ENCODE data around the gene TMEM43.

Gene TMEM43

DNA sequence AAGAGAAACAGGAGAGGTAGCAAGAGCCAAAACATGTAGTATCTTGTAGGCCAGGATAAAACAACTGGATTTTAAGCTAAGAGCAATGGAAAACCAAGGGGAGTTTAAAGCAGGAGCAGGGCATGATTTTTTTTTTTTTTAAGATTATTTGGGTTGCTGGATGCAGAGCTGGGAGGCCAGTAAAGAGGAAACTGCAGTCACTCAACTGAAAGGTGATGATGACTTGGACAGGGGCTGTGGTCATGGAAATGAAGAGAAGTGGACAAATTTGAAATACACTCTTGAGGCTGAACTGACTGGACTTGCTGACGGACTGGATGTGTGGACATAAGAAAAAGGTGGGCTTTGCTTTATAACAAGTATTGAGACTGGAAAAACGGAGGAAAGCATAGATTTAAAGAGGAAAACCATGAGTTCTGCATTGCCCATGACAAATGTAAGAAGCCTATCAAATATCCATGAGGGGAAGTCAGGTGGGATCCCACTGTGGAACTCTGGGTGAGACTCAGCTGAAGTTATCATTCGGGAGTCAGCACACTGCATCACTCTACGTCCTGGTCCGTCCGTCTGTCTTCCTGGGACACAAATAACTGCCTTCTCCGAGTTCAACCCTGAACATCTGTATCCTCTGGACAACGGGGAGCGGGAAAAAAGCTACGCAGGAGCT, 52.9 kb downstream of the TMEM43 start:
- Histone ChIP-seq H3K4me1 (ENCODE audit: control insufficient read depth in 2 of 2, insufficient read depth in 2 of 2, low read length in 2 of 2) (peaks cover 17 to 19% of the 10 kb centered on the region in 2 donors), H3K9ac (ENCODE audit: low read depth in 1 of 2, low read length in 2 of 2) (peak overlapping the region; percentile 94), H3K4me3 (ENCODE audit: low read length in 2 of 2) (peak overlapping the region; percentile 92 to 99), H3K9me3 (ENCODE audit: control insufficient read depth in 2 of 2, low read length in 2 of 2) (no peaks in the 10 kb centered on the region), H3K36me3 (ENCODE audit: control insufficient read depth in 2 of 2, insufficient read depth in 2 of 2, low read length in 2 of 2) (peaks cover 7 to 13% of the 10 kb centered on the region in 2 donors), H3K27ac (ENCODE audit: low read depth in 2 of 2, low read length in 2 of 2) (peak overlapping the region; percentile 84 to 95), H3K27me3 (ENCODE audit: control insufficient read depth in 2 of 2, insufficient read depth in 2 of 2, low read length in 2 of 2) (no peaks in the 10 kb centered on the region)

DNA sequence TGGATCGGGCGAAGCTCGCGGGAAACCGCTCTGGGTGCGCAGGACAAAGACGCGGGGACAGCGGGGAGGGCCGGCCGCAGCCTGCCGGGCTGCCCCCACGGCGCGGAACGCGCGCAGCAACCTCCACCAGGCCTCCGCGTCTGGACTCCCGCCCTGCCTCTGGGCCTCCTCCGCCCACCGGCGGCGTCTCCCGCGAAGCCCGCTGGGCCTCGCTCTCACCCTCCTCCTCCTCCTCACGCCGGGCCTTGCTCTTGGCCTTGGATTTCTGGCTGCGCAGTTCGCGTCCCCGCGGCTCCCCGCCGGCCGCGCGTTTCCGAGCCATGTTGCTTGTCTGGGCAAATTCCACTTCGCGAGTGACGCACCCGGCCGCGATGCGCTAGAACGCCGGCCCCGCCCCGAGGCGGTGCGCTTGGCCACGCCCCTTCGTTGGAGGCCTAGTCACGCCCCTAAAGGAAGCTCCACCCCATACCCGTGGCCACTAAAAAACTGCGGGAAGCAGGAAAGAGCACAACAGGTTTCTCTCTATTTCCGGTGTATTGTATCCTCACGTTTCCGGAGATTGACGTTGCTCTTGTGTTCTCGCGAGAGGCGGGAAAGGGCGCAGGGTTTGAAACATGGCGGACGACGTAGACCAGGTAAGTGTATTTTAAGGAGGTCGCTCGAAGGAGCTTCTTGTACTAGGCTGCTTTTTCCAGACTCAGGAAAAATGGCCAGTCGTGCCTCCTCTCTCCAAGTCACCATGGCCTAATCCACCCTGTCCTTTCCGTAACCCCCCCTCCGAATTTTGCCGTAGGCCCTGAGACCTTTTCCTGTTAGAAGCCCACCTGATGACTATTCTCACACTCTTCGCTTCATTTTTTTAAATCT, 53.6 kb downstream of the TMEM43 start, which contains the start of the genes LSM3 and XPC:
TSS of gene LSM3 (plus strand) at position 571 of the 867 bp plus-strand sequence. CDS start at position 615, 44 bp downstream.
TSS of gene XPC (minus strand) at position 355 of the 867 bp plus-strand sequence. CDS start at position 322, 33 bp downstream.
- peak within 1 kb of the TSS; percentile 94 to 99 for H3K9ac ChIP-seq (ENCODE audit: low read depth in 1 of 2, low read length in 2 of 2)
- H3K4me1 ChIP-seq (ENCODE audit: control insufficient read depth in 2 of 2, insufficient read depth in 2 of 2, low read length in 2 of 2): peaks cover 17 to 19% of the 10 kb centered on the region in 2 donors
- peak within 1 kb of the TSS; percentile 84 to 95 for H3K27ac ChIP-seq (ENCODE audit: low read depth in 2 of 2, low read length in 2 of 2)
- H3K27me3 ChIP-seq (ENCODE audit: control insufficient read depth in 2 of 2, insufficient read depth in 2 of 2, low read length in 2 of 2): no peaks in the 10 kb centered on the region
- H3K9me3 ChIP-seq (ENCODE audit: control insufficient read depth in 2 of 2, low read length in 2 of 2): no peaks in the 10 kb centered on the region
- H3K4me3 ChIP-seq (ENCODE audit: low read length in 2 of 2): peak within 1 kb of the TSS; percentile 92 to 99
- H3K36me3 ChIP-seq (ENCODE audit: control insufficient read depth in 2 of 2, insufficient read depth in 2 of 2, low read length in 2 of 2): peaks cover 7 to 13% of the 10 kb centered on the region in 2 donors

DNA sequence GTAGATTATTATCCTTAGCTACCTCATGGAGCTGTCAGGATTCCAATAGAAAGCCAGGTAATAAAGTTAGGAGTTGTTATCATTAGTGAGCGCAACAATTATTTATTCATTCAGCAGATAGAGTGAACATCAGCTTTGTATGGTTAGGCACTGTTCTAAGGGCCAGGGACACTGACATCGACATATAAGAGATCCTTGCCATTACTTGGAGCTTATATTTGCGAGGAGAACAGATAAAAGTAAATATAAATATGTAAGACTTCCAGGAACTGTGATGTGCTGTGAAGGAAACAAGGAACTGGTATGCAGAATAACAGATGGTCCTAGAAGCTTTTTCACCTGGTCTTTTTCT, 54.2 kb downstream of the TMEM43 start:
- Histone ChIP-seq H3K27me3 (ENCODE audit: control insufficient read depth in 2 of 2, insufficient read depth in 2 of 2, low read length in 2 of 2) (no peaks in the 10 kb centered on the region), H3K4me3 (ENCODE audit: low read length in 2 of 2) (peak overlapping the region; percentile 92 to 99), H3K9ac (ENCODE audit: low read depth in 1 of 2, low read length in 2 of 2) (peak overlapping the region; percentile 94 to 99), H3K9me3 (ENCODE audit: control insufficient read depth in 2 of 2, low read length in 2 of 2) (no peaks in the 10 kb centered on the region), H3K36me3 (ENCODE audit: control insufficient read depth in 2 of 2, insufficient read depth in 2 of 2, low read length in 2 of 2) (peaks cover 9 to 17% of the 10 kb centered on the region in 2 donors), H3K4me1 (ENCODE audit: control insufficient read depth in 2 of 2, insufficient read depth in 2 of 2, low read length in 2 of 2) (peaks cover 17 to 19% of the 10 kb centered on the region in 2 donors), H3K27ac (ENCODE audit: low read depth in 2 of 2, low read length in 2 of 2) (peak overlapping the region; percentile 75 to 86)

DNA sequence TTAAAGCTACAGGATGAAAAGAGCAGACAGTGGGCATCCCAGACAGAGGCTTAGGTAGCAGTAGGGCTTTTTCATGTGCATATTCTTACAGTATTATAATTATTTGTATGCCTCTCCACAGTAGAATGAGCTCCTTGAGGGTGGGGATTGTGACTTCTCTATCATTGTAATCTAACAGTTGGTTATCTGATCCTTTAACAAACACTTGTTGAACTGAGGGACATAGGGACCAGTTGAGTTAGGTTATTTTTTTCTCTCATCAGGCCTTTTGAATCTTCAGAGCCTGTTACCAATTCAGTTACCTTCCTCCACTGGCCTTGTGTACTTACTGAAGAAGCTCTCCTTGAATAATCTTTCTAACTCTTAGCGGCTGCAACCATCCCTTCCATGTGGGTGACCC, 54.9 kb downstream of the TMEM43 start:
- Histone ChIP-seq H3K4me1 (ENCODE audit: control insufficient read depth in 2 of 2, insufficient read depth in 2 of 2, low read length in 2 of 2) (peaks cover 17 to 19% of the 10 kb centered on the region in 2 donors), H3K27ac (ENCODE audit: low read depth in 2 of 2, low read length in 2 of 2) (no peak overlapping the region), H3K4me3 (ENCODE audit: low read length in 2 of 2) (peak overlapping the region in 1 of 2 donors; percentile 99)

DNA sequence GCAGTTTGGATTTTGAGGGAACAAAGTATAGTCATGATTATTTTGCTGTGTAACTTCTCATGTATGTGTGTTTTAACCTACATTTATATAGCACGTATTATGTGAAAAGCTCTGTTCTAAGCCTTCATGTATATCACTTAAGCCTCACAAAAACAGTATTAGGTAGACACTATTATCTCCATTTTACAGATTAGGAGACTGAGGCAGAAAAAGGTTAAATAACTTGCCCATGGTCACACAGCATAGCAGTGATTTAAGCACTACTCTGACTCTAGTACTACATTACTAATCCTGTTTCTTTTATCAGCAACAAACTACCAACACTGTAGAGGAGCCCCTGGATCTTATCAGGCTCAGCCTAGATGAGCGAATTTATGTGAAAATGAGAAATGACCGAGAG, 56.4 kb downstream of the TMEM43 start:
- Histone ChIP-seq H3K4me3 (ENCODE audit: low read length in 2 of 2) (no peak overlapping the region), H3K27me3 (ENCODE audit: control insufficient read depth in 2 of 2, insufficient read depth in 2 of 2, low read length in 2 of 2) (no peaks in the 10 kb centered on the region), H3K4me1 (ENCODE audit: control insufficient read depth in 2 of 2, insufficient read depth in 2 of 2, low read length in 2 of 2) (peaks cover 17 to 19% of the 10 kb centered on the region in 2 donors), H3K9me3 (ENCODE audit: control insufficient read depth in 2 of 2, low read length in 2 of 2) (no peaks in the 10 kb centered on the region), H3K9ac (ENCODE audit: low read depth in 1 of 2, low read length in 2 of 2) (no peak overlapping the region), H3K36me3 (ENCODE audit: control insufficient read depth in 2 of 2, insufficient read depth in 2 of 2, low read length in 2 of 2) (peaks cover 13 to 24% of the 10 kb centered on the region in 2 donors), H3K27ac (ENCODE audit: low read depth in 2 of 2, low read length in 2 of 2) (no peak overlapping the region)

More for the DNA sequence above, 54.9 kb downstream of the TMEM43 start:
- Histone ChIP-seq H3K27me3 (ENCODE audit: control insufficient read depth in 2 of 2, insufficient read depth in 2 of 2, low read length in 2 of 2) (no peaks in the 10 kb centered on the region), H3K9ac (ENCODE audit: low read depth in 1 of 2, low read length in 2 of 2) (peak overlapping the region in 1 of 2 donors; percentile 29), H3K9me3 (ENCODE audit: control insufficient read depth in 2 of 2, low read length in 2 of 2) (no peaks in the 10 kb centered on the region), H3K36me3 (ENCODE audit: control insufficient read depth in 2 of 2, insufficient read depth in 2 of 2, low read length in 2 of 2) (peaks cover 11 to 18% of the 10 kb centered on the region in 2 donors)

DNA sequence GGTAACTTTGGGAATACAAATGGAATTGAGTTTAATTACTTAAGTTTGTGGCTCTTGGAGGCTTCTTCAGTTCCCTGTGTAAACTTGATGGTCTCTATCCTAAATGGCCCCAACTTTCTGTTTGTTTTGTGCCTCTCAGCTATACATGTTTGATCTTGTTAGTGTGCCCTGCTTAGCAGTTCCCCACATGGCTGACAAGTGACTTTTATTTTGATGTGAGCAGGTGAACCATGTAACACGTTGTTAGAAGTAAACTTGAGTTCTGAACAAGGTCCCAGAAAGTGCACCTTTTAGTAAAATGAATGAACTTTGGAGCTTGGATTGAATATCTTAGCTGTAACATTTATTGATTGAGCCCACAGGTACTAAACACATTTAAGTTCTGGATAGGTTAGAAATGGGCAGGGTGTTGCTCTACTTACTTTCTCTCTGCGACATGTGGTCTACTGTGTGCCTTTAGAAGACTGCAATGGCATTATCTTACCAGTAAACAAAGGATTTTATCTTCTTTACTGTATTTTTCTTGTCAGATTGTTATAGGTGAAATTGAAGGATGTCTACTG, 58.2 kb downstream of the TMEM43 start:
- no peak overlapping the region for H3K27ac ChIP-seq (ENCODE audit: low read depth in 2 of 2, low read length in 2 of 2)
- H3K27me3 ChIP-seq (ENCODE audit: control insufficient read depth in 2 of 2, insufficient read depth in 2 of 2, low read length in 2 of 2): no peaks in the 10 kb centered on the region
- no peaks in the 10 kb centered on the region for H3K9me3 ChIP-seq (ENCODE audit: control insufficient read depth in 2 of 2, low read length in 2 of 2)
- H3K4me3 ChIP-seq (ENCODE audit: low read length in 2 of 2): no peak overlapping the region
- no peak overlapping the region for H3K9ac ChIP-seq (ENCODE audit: low read depth in 1 of 2, low read length in 2 of 2)
- peaks cover 18 to 35% of the 10 kb centered on the region in 2 donors for H3K36me3 ChIP-seq (ENCODE audit: control insufficient read depth in 2 of 2, insufficient read depth in 2 of 2, low read length in 2 of 2)
- peaks cover 7 to 10% of the 10 kb centered on the region in 2 donors for H3K4me1 ChIP-seq (ENCODE audit: control insufficient read depth in 2 of 2, insufficient read depth in 2 of 2, low read length in 2 of 2)

DNA sequence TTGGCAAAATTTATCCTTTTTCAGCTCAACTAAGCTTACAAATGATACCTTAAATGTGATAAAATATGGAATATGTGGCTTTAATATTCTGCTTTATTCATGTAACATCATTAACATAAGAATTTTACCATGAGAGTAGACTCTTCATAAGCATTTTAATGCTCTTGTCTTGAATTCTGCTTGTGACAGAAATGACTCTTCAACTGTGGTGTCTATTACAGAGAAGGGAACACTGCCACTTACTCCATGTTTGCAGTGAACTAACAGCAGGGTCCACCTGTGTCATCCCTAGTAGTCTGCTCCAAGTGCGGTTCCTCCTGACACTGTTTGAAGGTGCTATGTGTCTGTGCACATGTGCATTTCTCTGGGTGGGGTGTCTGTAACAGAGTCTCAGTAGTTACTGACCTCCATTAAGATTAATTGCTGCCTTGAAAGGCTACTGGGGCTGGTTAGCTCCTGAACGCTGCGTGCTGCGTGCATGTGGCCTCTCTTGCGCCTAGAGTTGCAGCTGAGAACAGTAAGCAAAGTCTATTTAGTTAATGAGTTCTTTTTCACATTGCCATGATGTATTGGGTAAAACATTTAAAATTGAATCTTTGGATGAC, 62.1 kb downstream of the TMEM43 start:
- Histone ChIP-seq H3K4me1 (ENCODE audit: control insufficient read depth in 2 of 2, insufficient read depth in 2 of 2, low read length in 2 of 2) (no peaks in the 10 kb centered on the region), H3K27ac (ENCODE audit: low read depth in 2 of 2, low read length in 2 of 2) (no peak overlapping the region), H3K9ac (ENCODE audit: low read depth in 1 of 2, low read length in 2 of 2) (no peak overlapping the region), H3K36me3 (ENCODE audit: control insufficient read depth in 2 of 2, insufficient read depth in 2 of 2, low read length in 2 of 2) (peaks cover 17 to 30% of the 10 kb centered on the region in 2 donors), H3K4me3 (ENCODE audit: low read length in 2 of 2) (no peak overlapping the region), H3K9me3 (ENCODE audit: control insufficient read depth in 2 of 2, low read length in 2 of 2) (no peaks in the 10 kb centered on the region), H3K27me3 (ENCODE audit: control insufficient read depth in 2 of 2, insufficient read depth in 2 of 2, low read length in 2 of 2) (no peaks in the 10 kb centered on the region)

DNA sequence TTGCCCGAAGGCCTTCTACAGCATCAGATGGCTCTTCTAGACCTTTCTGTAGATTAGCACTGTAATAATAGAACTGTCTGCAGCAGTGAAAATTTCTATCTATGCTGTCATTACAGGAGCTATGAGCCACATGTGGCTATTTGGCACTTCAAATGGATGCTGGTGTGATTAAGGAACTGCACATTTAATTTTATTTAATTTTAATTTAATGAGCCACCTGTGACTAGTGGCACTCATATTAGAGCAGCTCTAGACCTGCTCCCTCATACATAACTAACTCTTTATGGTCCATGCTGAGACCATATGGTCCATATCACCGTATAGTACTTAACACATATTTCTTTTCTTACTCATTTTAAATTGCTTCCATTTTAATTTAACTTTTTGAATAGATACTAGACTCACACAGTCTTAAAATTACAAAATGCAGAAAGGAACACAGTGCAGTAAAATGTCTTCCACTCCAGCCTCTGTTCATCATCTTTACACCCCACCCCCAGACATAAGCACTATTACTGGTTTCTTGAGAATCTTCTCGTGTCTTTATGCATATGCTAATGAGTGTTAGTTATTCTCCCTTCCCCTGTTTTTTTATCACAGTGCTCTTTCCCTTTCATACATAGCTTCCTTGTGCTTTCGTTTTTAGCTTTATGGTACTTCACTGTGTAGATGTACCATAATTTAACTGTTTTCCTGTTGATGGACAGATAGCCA, 63.3 kb downstream of the TMEM43 start:
- H3K4me1 ChIP-seq (ENCODE audit: control insufficient read depth in 2 of 2, insufficient read depth in 2 of 2, low read length in 2 of 2): no peaks in the 10 kb centered on the region
- no peak overlapping the region for H3K4me3 ChIP-seq (ENCODE audit: low read length in 2 of 2)

More for the DNA sequence above, 63.3 kb downstream of the TMEM43 start:
- no peaks in the 10 kb centered on the region for H3K9me3 ChIP-seq (ENCODE audit: control insufficient read depth in 2 of 2, low read length in 2 of 2)
- no peaks in the 10 kb centered on the region for H3K27me3 ChIP-seq (ENCODE audit: control insufficient read depth in 2 of 2, insufficient read depth in 2 of 2, low read length in 2 of 2)
- no peak overlapping the region for H3K9ac ChIP-seq (ENCODE audit: low read depth in 1 of 2, low read length in 2 of 2)
- H3K27ac ChIP-seq (ENCODE audit: low read depth in 2 of 2, low read length in 2 of 2): no peak overlapping the region
- peaks cover 16 to 25% of the 10 kb centered on the region in 2 donors for H3K36me3 ChIP-seq (ENCODE audit: control insufficient read depth in 2 of 2, insufficient read depth in 2 of 2, low read length in 2 of 2)

All from mucosa of rectum (tissue), 2 donors.